ENCODE measurements around the gene DNAJC3.
"Not testable (repeated sequence)": the region's sequence is repeated elsewhere in the genome, so short reads cannot be mapped to it uniquely, and the experiment has no call there.

Gene DNAJC3

GRCh38 chr13:95763601-95764000 lies 86.7 kb downstream of the DNAJC3 start:
- no peak for DNase-seq (ENCODE audit: low read depth in 2 of 2, low spot score in 1 of 2)

GRCh38 chr13:95771905-95772304 lies 95.0 kb downstream of the DNAJC3 start:
- no peak for DNase-seq (ENCODE audit: low read depth in 2 of 2, low spot score in 1 of 2)

- DNase-seq (ENCODE audit: low read depth in 2 of 2, low spot score in 1 of 2) = no peak
Observed at GRCh38 chr13:95779522-95779921, 102.6 kb downstream of the DNAJC3 start.

DNA sequence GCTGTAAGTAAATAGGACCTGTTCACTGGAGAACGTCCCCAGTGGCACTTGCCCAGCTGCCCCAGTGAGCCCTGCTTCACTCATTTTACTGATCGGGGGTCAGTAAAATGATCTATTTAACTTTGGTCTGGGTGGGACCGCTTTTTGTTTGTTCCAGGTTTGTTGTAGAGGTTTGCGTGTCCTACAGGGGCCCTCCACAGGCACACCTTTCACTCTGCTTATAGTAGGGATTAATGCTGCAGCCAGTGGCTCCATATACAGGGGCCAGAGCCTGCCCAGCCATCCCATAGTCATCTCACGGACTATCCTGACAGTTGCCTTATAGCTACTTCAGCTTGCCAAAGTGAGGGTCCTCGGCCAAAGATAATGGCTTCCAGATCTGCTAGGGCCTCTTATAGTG lies 104.1 kb downstream of the DNAJC3 start:
- DNase-seq (ENCODE audit: low read depth in 2 of 2, low spot score in 1 of 2) = no peak

GRCh38 chr13:95781940-95782339 lies 105.0 kb downstream of the DNAJC3 start:
- not testable (repeated sequence) for DNase-seq (ENCODE audit: low read depth in 2 of 2, low spot score in 1 of 2)

DNA sequence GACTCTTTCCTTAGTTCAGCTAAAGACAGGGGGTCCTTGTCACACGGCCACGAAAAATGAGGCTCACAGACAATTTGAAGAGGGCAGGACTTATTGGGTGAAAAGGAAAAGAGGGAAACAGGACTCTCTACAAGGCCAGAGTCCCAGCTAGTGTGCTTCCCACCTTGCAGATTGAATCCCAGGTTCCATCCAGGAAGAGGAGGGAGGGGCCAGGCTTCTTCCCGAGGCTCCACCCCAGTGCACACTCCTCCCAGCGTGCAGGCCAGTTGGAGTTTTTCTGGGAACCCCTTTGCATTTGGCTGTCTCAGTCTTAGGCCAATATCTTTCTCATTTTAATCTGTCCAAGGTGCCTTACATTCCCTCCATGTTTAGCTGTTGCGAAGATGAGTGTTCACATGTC lies 106.8 kb downstream of the DNAJC3 start:
- DNase-seq (ENCODE audit: low read depth in 2 of 2, low spot score in 1 of 2) = no peak

DNA sequence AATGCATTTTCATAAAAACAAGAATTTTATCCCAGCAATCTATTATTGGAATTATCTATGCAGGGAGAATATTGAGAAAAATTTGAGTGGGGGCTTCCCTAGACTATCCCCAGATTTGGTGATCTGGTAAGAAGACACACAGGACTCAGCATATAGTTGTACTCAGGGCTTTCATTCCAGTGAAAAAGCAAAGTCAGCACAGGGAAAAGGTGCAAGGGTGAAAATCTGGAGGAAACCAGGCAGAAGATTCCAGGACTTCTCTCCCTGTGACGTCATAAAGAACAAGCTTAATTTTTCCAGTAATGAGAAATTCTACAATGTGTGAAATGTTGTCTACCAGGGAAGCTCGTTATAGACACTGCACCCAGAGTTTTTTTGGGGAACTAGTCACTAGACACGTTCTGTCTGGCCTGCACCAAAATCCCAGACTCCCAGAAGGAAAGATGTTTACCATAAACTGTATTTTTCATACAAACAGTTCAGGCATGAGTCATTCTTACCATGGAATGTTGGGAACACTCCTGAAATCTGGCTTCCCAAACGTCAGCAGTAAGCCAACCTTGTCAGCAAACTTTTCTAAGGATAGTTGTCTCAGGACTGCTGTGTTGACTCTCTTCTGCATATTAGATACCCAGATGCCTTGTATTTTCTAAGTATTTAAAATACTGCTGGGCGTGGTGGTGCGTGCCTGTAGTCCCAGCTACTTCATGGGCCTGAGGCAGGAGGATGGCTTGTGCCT lies 107.4 kb downstream of the DNAJC3 start:
- DNase-seq (ENCODE audit: low read depth in 2 of 2, low spot score in 1 of 2) = no peak

DNA sequence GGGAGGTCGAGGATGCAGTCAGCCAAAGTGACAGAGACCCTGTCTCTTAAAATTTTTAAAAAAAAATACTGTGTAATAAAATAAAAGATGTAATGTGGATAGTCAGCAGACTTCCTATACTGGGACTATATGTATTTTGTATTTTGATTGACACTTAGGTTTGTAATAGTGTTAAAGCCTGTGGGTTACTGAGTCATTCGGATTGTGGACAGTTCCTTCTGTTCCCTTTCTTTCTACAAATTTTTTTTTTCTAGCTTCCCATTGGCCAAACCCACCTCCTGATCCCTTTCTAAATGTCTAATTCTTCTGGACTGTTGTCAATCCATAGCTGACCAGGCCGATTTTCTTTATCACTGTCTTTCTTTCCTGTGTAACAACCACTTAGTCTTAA lies 108.0 kb downstream of the DNAJC3 start:
- DNase-seq (ENCODE audit: low read depth in 2 of 2, low spot score in 1 of 2) = no peak

DNA sequence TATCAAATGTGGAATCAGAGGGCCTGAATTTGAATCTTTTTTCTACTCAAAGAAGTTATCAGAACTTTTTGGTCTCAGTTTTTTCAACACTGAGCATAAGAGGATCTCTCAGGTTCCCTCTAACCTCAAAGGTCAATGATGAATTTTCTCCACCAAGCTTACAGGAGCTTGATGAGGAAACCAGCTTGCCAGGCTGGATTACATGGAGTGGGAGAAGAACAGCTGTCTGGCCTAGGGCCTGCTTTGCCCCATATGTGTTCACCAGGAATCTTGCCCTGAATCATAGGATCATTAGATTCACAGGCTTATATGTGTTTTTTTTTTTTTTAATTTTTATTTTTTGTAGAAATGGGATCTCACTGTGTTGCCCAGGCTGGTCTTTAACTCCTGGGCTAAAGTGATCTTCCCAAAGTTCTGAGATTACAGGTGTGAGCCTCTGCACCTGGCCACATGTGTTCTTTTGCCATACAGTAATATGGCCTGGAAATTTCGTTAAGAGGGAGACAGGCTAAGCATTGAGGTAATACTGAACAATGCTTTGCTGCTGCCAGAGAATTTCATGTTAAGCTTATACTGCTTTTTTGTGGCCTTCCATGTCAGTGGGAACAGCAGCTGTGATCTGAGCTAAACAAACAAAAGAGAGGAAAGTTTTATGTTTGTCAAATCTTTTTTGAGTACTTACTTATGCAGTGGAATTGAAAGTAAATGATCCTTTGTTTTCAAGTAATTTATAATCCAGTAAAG lies 110.6 kb downstream of the DNAJC3 start:
- no peak for DNase-seq (ENCODE audit: low read depth in 2 of 2, low spot score in 1 of 2)

DNA sequence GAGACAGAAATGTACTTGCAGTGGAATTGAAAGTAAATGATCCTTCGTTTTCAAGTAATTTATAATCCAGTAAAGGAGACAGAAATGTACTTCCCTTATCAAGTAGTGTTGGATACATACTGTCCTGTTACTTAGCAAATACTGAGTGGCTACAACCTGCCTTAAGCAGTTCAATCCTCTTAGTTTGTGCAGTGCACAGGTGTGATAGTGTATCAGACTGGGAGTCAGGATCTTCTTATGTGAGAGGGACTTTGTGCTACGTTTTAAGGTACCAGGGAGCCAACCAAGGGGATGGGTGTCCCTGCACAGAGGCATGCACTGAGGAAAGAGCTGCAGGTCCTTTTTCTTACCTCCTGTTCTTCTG lies 111.1 kb downstream of the DNAJC3 start:
- DNase-seq (ENCODE audit: low read depth in 2 of 2, low spot score in 1 of 2) = no peak

DNA sequence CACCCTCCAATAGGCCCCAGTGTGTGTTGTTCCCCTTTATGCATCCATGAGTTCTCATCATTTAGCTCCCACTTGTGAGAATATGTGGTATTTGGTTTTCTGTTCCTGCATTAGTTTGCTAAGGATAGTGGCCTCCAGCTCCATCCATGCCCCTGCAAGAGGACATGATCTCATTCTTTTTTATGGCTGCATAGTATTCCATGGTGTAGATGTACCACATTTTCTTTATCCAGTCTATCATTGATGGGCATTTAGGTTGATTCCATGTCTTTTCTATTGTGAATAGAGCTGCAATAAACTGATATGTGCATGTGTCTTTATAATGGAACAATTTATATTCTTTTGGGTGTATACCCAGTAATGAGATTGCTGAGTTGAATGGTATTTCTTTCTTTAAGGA lies 112.4 kb downstream of the DNAJC3 start:
- not testable (repeated sequence) for DNase-seq (ENCODE audit: low read depth in 2 of 2, low spot score in 1 of 2)

DNA sequence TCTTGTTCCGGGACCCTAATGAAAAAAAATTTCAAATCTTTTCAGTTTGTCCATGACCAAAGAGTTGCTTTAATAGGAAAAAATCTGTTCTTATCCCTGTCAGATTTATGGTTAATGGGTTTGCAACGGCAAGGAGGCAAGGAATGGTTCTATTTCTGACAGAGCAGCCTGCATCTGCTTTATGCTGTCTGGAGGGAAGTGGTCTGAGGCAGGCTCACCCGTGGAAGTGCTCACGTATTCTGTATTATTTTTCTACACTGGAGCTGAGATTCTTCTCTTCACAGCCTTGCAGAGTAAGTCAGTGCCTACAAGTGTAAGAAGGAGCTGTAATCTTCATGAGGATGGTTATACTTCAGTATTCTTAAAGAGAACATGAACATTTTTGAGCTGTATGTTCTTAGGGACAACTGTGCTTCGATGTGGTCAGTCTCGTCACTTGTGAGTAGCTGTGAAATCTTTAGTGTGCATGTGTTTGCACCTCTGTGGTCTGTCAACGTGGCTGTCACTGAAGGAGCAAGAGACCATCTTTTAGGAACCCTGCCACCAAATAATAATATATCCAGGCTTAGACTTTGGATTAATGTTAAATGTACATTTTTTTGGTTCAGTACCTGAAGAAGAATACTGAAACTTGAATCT lies 114.3 kb downstream of the DNAJC3 start:
- DNase-seq (ENCODE audit: low read depth in 2 of 2, low spot score in 1 of 2) = no peak

DNA sequence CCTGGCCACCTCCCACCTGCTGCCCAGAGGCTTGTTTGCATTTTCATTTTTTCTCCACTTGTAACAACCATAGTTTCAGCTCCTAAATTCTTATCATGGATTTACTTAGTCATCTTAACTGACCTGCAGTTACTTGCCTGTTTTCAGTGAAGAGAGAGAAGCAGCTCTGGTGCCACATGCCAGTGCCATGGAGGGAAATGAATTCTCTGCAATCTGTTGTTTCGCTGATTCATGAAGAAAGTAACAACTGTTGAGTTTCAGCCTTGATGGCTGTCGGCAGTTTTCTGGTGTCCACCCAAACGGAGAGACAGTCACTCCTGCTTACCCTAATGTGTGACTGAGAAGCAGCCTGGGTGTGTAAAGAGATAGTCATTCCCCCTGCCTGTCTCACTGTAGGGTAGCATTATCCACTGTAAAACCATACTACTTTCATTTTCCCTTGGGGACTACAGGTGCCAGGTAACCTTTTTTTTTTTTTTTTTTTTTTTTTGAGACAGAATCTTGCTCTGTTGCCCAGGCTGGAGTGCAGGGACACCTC lies 116.1 kb downstream of the DNAJC3 start:
- DNase-seq (ENCODE audit: low read depth in 2 of 2, low spot score in 1 of 2) = no peak

- DNase-seq (ENCODE audit: low read depth in 2 of 2, low spot score in 1 of 2) = no peak
Observed at GRCh38 chr13:95793781-95794180, 116.8 kb downstream of the DNAJC3 start.

GRCh38 chr13:95797016-95797415 lies 120.1 kb downstream of the DNAJC3 start:
- DNase-seq (ENCODE audit: low read depth in 2 of 2, low spot score in 1 of 2) = no peak

GRCh38 chr13:95800436-95800835 lies 123.5 kb downstream of the DNAJC3 start:
- no peak for DNase-seq (ENCODE audit: low read depth in 2 of 2, low spot score in 1 of 2)

DNA sequence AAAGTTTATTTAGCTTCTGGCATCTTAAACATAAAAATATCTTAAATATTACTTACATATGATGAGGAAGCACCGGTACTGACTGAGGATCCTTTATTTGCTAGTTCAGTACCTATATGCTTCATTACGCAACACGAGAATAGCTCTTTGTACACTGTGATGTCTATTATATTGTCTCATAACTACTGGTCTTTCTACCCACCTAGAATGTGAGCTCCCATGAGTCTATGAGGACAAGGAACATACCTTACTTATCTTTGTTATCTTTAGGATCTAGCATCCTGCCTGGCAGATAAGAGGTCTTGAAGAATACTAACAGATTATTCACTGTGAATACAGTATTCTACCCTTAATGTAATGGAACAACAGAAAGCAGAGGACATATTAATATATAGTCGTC lies 124.9 kb downstream of the DNAJC3 start:
- no peak for DNase-seq (ENCODE audit: low read depth in 2 of 2, low spot score in 1 of 2)

DNA sequence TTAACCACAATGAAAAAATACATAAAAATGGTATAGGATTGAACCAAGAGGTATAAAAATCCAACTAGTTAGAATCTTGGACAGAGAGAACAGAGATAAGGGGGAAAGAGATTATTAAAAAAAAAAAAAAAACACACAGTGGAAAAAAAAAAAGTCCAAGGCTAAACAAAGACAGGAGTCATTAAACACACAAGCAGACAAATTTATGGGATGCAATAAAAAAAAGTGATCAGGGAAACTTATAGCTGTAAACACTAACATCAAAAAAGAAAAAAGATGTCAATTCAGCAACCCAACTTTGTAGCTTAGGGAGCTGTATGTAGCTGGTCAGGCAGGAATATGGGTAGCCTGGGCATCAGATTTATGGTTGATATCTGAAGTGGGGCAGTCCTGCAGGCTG lies 129.0 kb downstream of the DNAJC3 start:
- no peak for DNase-seq (ENCODE audit: low read depth in 2 of 2, low spot score in 1 of 2)

DNA sequence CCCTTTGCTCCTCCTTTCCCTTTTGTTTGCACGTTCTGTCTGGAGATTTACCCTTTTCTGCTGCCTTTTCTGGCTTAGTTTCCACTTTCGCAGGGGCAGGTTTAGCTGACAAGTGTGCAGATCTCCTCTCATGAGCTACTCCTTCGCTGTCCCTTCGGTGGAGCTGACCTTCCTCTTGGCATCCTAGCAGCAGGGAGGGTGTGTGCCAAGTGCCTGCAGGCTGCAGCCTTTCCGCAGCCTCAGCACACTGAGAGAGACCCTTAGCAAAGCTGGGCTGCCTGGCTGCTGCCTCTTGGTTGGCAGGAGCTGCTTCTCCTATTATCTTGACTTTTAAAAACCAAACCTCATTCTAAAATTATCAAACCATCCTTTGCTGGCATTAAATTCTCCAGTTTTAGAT lies 132.5 kb downstream of the DNAJC3 start:
- DNase-seq (ENCODE audit: low read depth in 2 of 2, low spot score in 1 of 2) = no peak

GRCh38 chr13:95813139-95813538 lies 136.2 kb downstream of the DNAJC3 start:
- DNase-seq (ENCODE audit: low read depth in 2 of 2, low spot score in 1 of 2) = no peak

- no peak for DNase-seq (ENCODE audit: low read depth in 2 of 2, low spot score in 1 of 2)
Observed at GRCh38 chr13:95814495-95814894, 137.6 kb downstream of the DNAJC3 start.

DNA sequence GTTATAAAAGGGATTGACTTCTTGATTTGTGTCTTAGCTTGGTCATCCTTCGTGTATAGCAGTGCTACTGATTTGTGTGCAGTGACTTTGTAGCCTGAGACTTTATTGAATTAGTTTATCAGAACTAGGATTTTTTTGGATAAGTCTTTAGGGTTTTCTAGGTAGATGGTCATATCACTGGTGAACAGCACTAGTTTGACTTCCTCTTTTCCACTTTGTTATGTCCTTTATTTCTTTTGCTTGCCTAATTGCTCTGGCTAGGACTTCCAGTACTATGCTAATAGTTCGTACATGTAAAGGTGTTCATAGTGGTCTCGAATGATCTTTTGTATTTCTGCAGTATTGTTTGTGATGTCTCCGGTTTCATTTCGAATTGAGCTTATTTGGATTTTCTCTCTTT lies 145.4 kb downstream of the DNAJC3 start:
- DNase-seq (ENCODE audit: low read depth in 2 of 2, low spot score in 1 of 2) = no peak
